Vagina (tissue), 2 donors: ENCODE data around the gene CCSER1.
"Not testable (repeated sequence)": the region's sequence is repeated elsewhere in the genome, so short reads cannot be mapped to it uniquely, and the experiment has no call there.

Source experiments
- CTCF ChIP-seq, 3 experiments: fragments of 450-650 bp in 2 of 3; fragments of 200-600 bp in 1 of 3; sonication (generic) in 1 of 3; IDR thresholded peaks; one replicate each; pipeline ENCODE4 v1.5.1; 2017 to 2019; ENCODE audit warnings: antibody characterized with exemption in 3 of 3, mild to moderate bottlenecking in 2 of 3, moderate library complexity in 2 of 3
- POLR2A ChIP-seq, 2 donors: fragments of 450-650 bp; IDR thresholded peaks; one replicate each; pipeline ENCODE4 v1.6.1; 2017; ENCODE audit warnings: antibody characterized with exemption in 2 of 2, mild to moderate bottlenecking in 2 of 2, moderate library complexity in 2 of 2
- POLR2AphosphoS5 ChIP-seq, 2 donors: sonication (generic); formaldehyde crosslinking; IDR thresholded peaks; one replicate each; pipeline ENCODE4 v1.9.0; 2017; ENCODE audit warnings: antibody characterized with exemption in 2 of 2, mild to moderate bottlenecking in 2 of 2, low read depth in 1 of 2; ENCODE audit not compliant: insufficient read depth in 1 of 2

GRCh38 chr4:91154041-91154440 lies 1026.8 kb downstream of the CCSER1 start:
- TF ChIP-seq POLR2AphosphoS5 (IDR thresholded peaks at IDR 0.05; ENCODE audit: insufficient read depth in 1 of 2, low read depth in 1 of 2); POLR2A (IDR thresholded peaks at IDR 0.05); CTCF (IDR thresholded peaks at IDR 0.05): not testable (repeated sequence)
